Ishikawa (cell line): ENCODE results near the gene PHKA2.

ENCODE experiments used
- CEBPB ChIP-seq: IDR thresholded peaks from 2 replicates; pipeline ENCODE4 v1.6.1; 2012
- CREB1 ChIP-seq: IDR thresholded peaks from 2 replicates; pipeline ENCODE4 v1.6.1; 2012; ENCODE audit warnings: low read depth
- EGR1 ChIP-seq: IDR thresholded peaks from 2 replicates; pipeline ENCODE4 v1.6.1; 2012
- EP300 ChIP-seq: IDR thresholded peaks from 2 replicates; pipeline ENCODE4 v1.6.1; 2012; ENCODE audit warnings: borderline replicate concordance
- FOXM1 ChIP-seq: IDR thresholded peaks from 2 replicates; pipeline ENCODE4 v1.6.1; 2012; ENCODE audit warnings: low read depth, borderline replicate concordance
- MAX ChIP-seq: IDR thresholded peaks from 2 replicates; pipeline ENCODE4 v1.6.1; 2012
- NFIC ChIP-seq: IDR thresholded peaks from 2 replicates; pipeline ENCODE4 v1.6.1; 2012
- RAD21 ChIP-seq: IDR thresholded peaks from 2 replicates; pipeline ENCODE4 v1.6.1; 2012; ENCODE audit warnings: low read depth
- REST ChIP-seq: IDR thresholded peaks from 2 replicates; pipeline ENCODE4 v1.6.1; 2012; ENCODE audit warnings: low read depth, mild to moderate bottlenecking
- TAF1 ChIP-seq: IDR thresholded peaks from 2 replicates; pipeline ENCODE4 v1.6.1; 2012; ENCODE audit warnings: low read depth, mild to moderate bottlenecking
- TCF12 ChIP-seq: IDR thresholded peaks from 2 replicates; pipeline ENCODE4 v1.6.1; 2012; ENCODE audit warnings: low read depth
- USF1 ChIP-seq: IDR thresholded peaks from 2 replicates; pipeline ENCODE4 v1.6.1; 2012
- YY1 ChIP-seq: IDR thresholded peaks from 2 replicates; pipeline ENCODE4 v1.6.1; 2012; ENCODE audit warnings: low read depth
- ZBTB7A ChIP-seq: IDR thresholded peaks from 2 replicates; pipeline ENCODE4 v1.6.1; 2012; ENCODE audit warnings: low read depth

PHKA2 gene

GRCh38 chrX:18938710-18939109, 45.2 kb downstream of the PHKA2 start:
- TF ChIP-seq NFIC (peak; percentile 95), EP300 (peak; percentile 48; the same call in 1 of the 2 replicates), FOXM1 (no peak), TCF12 (no peak; the same call in 1 of the 2 replicates)

GRCh38 chrX:18937173-18937572, 46.7 kb downstream of the PHKA2 start:
- TF ChIP-seq RAD21 (no peak), YY1 (no peak), USF1 (no peak), CEBPB (no peak), TAF1 (no peak), NFIC (no peak), EP300 (no peak), ZBTB7A (no peak)

GRCh38 chrX:18935893-18936292, 48.0 kb downstream of the PHKA2 start:
- TF ChIP-seq ZBTB7A, result no peak

- no peak for TF ChIP-seq YY1
- no peak for TF ChIP-seq REST
Observed at GRCh38 chrX:18934708-18935107, 49.2 kb downstream of the PHKA2 start.

GRCh38 chrX:18933617-18934016, 50.3 kb downstream of the PHKA2 start:
- no peak for TF ChIP-seq REST
- no peak for TF ChIP-seq NFIC
- no peak for TF ChIP-seq TAF1
- no peak for TF ChIP-seq CREB1
- no peak for TF ChIP-seq USF1
- TF ChIP-seq YY1, result no peak
- TF ChIP-seq RAD21, result no peak
- TF ChIP-seq EP300, result no peak

- no peak for TF ChIP-seq TCF12
- peak; percentile 61 for TF ChIP-seq RAD21
Observed at GRCh38 chrX:18931972-18932371, 51.9 kb downstream of the PHKA2 start.

GRCh38 chrX:18929775-18930174, 54.1 kb downstream of the PHKA2 start:
- TF ChIP-seq NFIC, result no peak
- TF ChIP-seq RAD21, result no peak
- TF ChIP-seq CEBPB, result no peak
- TF ChIP-seq FOXM1, result no peak
- TF ChIP-seq REST, result no peak
- no peak for TF ChIP-seq CREB1
- no peak for TF ChIP-seq USF1
- TF ChIP-seq EP300, result no peak
- no peak for TF ChIP-seq MAX
- TF ChIP-seq TAF1, result no peak
- no peak for TF ChIP-seq YY1
- no peak for TF ChIP-seq EGR1
